Smooth muscle cell (in vitro differentiated cells): ENCODE measurements around the gene CLEC2L. TPM values are rescaled to one million over a fixed set of nuclear protein-coding genes. Genes with fewer than 3 reads are reported as not detected.

Experiments used
- DNase-seq: peaks from one replicate; lab custom pipeline; 2025; ENCODE audit not compliant: unreplicated experiment; lab: John Stamatoyannopoulos, UW
- H2AFZ ChIP-seq: fragments of 200-600 bp; sonication (generic); 2 replicates; pipeline ENCODE4 v1.6.0; 2016; ENCODE audit warnings: antibody characterized with exemption, low read depth, mild to moderate bottlenecking
- H3F3A ChIP-seq: fragments of 200-600 bp; sonication (generic); 2 replicates; pipeline ENCODE4 v1.6.0; 2017; ENCODE audit warnings: antibody characterized with exemption, low read depth
- H3K27ac ChIP-seq: fragments of 200-600 bp; sonication (generic); 2 replicates; pipeline ENCODE4 v1.5.1; 2016; ENCODE audit warnings: low read depth, mild to moderate bottlenecking
- H3K27me3 ChIP-seq: fragments of 200-600 bp; sonication (generic); 2 replicates; pipeline ENCODE4 v1.6.1; 2016; ENCODE audit warnings: low read depth, mild to moderate bottlenecking
- H3K36me3 ChIP-seq: fragments of 200-600 bp; sonication (generic); 2 replicates; pipeline ENCODE4 v1.5.1; 2016; ENCODE audit warnings: low read depth
- H3K4me1 ChIP-seq: fragments of 200-600 bp; sonication (generic); 2 replicates; pipeline ENCODE4 v1.5.1; 2016; ENCODE audit warnings: low read depth
- H3K4me2 ChIP-seq: fragments of 200-600 bp; sonication (generic); 2 replicates; pipeline ENCODE4 v1.6.0; 2016; ENCODE audit warnings: mild to moderate bottlenecking
- H3K4me3 ChIP-seq: fragments of 200-600 bp; sonication (generic); 2 replicates; pipeline ENCODE4 v1.5.1; 2016; ENCODE audit warnings: mild to moderate bottlenecking
- H3K79me2 ChIP-seq: fragments of 200-600 bp; sonication (generic); 2 replicates; pipeline ENCODE4 v1.6.0; 2016; ENCODE audit warnings: low read depth, mild to moderate bottlenecking
- H3K9ac ChIP-seq: fragments of 200-600 bp; sonication (generic); 2 replicates; pipeline ENCODE4 v1.6.0; 2016; ENCODE audit warnings: low read depth
- H3K9me3 ChIP-seq: fragments of 200-600 bp; sonication (generic); replicated peaks from 2 replicates; pipeline ENCODE4 v1.5.1; 2016; ENCODE audit warnings: low read depth
- H4K20me1 ChIP-seq: fragments of 200-600 bp; sonication (generic); 2 replicates; pipeline ENCODE4 v1.6.0; 2016; ENCODE audit warnings: low read depth
- CTCF ChIP-seq: fragments of 200-600 bp; sonication (generic); IDR thresholded peaks from 2 replicates; pipeline ENCODE4 v1.5.1; 2017; ENCODE audit warnings: borderline replicate concordance, mild to moderate bottlenecking, antibody characterized with exemption; ENCODE audit not compliant: insufficient read depth, poor library complexity, severe bottlenecking
- WGBS: methylation state at CpG from one replicate; pipeline ENCODE4 v1.1.7; 2016; ENCODE audit warnings: low lambda C conversion rate; 5-methylcytosine and 5-hydroxymethylcytosine counted together
- polyA plus RNA-seq: library from polyadenylated mRNA; unstranded; fragments of >200 nt; fragmentation: Nextera tagmentation; extraction: Ambion mirVana; gene quantifications from 2 replicates; pipeline ENCODE4 v1.2.1, GENCODE V29; 2016
- total RNA-seq: library from RNA; depleted of rRNA; stranded (reverse); fragments of >200 nt; gene quantifications from 2 replicates; pipeline ENCODE4 v1.2.3, GENCODE V29; 2014

CLEC2L gene
- total and polyA plus RNA-seq, 2 experiments from 2014 or later = not detected

- Histone ChIP-seq H3K4me2 (no peak overlapping the region), H3K27me3 (peaks cover 36% of the 10 kb centered on the region), H3K36me3 (no peaks in the 10 kb centered on the region), H4K20me1 (no peaks in the 10 kb centered on the region), H3K9me3 (no peaks in the 10 kb centered on the region), H3K79me2 (no peaks in the 10 kb centered on the region), H3F3A (no peaks in the 10 kb centered on the region), H3K4me3 (no peak overlapping the region), H3K27ac (no peak overlapping the region), H2AFZ (no peak overlapping the region), H3K4me1 (no peaks in the 10 kb centered on the region), H3K9ac (no peak overlapping the region)
- WGBS = 90% methylated on average over 10 of the region's 10 CpGs
- DNase-seq = no peak
- TF ChIP-seq CTCF = no peak
These were observed 1.8 kb downstream of the CLEC2L start for GRCh38 chr7:139525239-139525638.

- TF ChIP-seq CTCF = no peak
- no peaks in the 10 kb centered on the region for H3K4me1 ChIP-seq
- H3K9me3 ChIP-seq = no peaks in the 10 kb centered on the region
These were observed 2.3 kb downstream of the CLEC2L start for GRCh38 chr7:139525750-139526149.

GRCh38 chr7:139526578-139527544, 3.4 kb downstream of the CLEC2L start:
- H3K4me3 ChIP-seq = no peak overlapping the region
- H3F3A ChIP-seq = no peaks in the 10 kb centered on the region
- no peaks in the 10 kb centered on the region for H3K36me3 ChIP-seq
- no peak overlapping the region for H2AFZ ChIP-seq
- H3K4me2 ChIP-seq = peak overlapping the region; percentile 54
- peak overlapping the region; percentile 88 for H3K27ac ChIP-seq
- peak; percentile 8 for DNase-seq
- no peaks in the 10 kb centered on the region for H3K4me1 ChIP-seq
- H3K9ac ChIP-seq = peak overlapping the region; percentile 56
- no peaks in the 10 kb centered on the region for H4K20me1 ChIP-seq
- H3K9me3 ChIP-seq = no peaks in the 10 kb centered on the region
- TF ChIP-seq CTCF = no peak
- WGBS = 41% methylated on average over 8 of the region's 8 CpGs
- H3K27me3 ChIP-seq = peaks cover 27% of the 10 kb centered on the region
- H3K79me2 ChIP-seq = no peaks in the 10 kb centered on the region

More at GRCh38 chr7:139525750-139526149, 2.3 kb downstream of the CLEC2L start:
- Histone ChIP-seq H3K79me2 (no peaks in the 10 kb centered on the region), H3F3A (no peaks in the 10 kb centered on the region), H3K4me3 (no peak overlapping the region), H3K27ac (no peak overlapping the region), H3K4me2 (no peak overlapping the region), H3K36me3 (no peaks in the 10 kb centered on the region), H3K27me3 (peaks cover 36% of the 10 kb centered on the region), H2AFZ (no peak overlapping the region), H3K9ac (no peak overlapping the region), H4K20me1 (no peaks in the 10 kb centered on the region)
- DNase-seq = no peak
